ENCODE data around the gene PYHIN1. TPM values are rescaled to one million over a fixed set of nuclear protein-coding genes. Genes with fewer than 3 reads are reported as not detected.

Gene PYHIN1
- total and polyA plus RNA-seq, 2 of the 8 experiments (the other 6 are each of a cell fraction or from before 2014, with no cell fraction given) = not detected

DNA sequence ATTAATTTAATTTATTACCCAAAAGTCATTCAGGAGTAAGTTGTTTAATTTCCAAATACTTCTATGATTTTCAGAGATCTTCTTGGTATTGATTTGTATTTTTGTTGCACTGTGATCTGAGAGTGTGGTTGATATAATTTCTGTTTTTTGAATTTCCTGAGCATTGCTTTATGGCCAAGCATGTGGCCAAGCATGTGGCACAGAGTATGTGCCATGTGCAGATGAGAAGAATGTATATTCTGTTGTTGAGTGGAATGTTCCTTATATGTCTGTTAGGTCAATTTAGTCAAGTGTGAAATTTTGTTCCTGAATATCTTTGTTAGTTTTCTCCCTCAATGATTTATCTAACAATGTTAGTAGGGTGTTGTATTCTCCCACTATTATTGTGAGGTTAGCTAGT, 53.0 kb downstream of the PYHIN1 start:
- Histone ChIP-seq H3K4ac (replicated peaks; ENCODE audit: insufficient read length, low read depth, low read length) (no peak overlapping the region), H3K9me3 (ENCODE audit: insufficient read depth in 2 of 2, low read depth in 1 of 2, low read length in 1 of 2) (no peaks in the 10 kb centered on the region; a peak in 1 of 4 replicates), H3K9ac (replicated peaks in 1 of 4; ENCODE audit: extremely low read depth in 1 of 4, low read depth in 3 of 4, low read length in 3 of 4) (no peak overlapping the region), H3K79me1 (ENCODE audit: low read depth, low read length) (no peaks in the 10 kb centered on the region), H2AK5ac (ENCODE audit: low read depth, low read length) (no peak overlapping the region), H3K4me1 (replicated peaks in 1 of 4; ENCODE audit: control insufficient read depth in 3 of 4, insufficient read depth in 4 of 4, low read length in 3 of 4) (no peaks in the 10 kb centered on the region), H4K20me1 (replicated peaks in 1 of 2; ENCODE audit: control insufficient read depth in 1 of 2, insufficient read depth in 2 of 2, low read length in 2 of 2) (no peaks in the 10 kb centered on the region), H4K5ac (ENCODE audit: insufficient read length, low read depth, low read length) (no peak overlapping the region), H4K8ac (ENCODE audit: extremely low read depth, insufficient read depth, low read length) (no peak overlapping the region), H3K27me3 (replicated peaks in 1 of 4; ENCODE audit: control insufficient read depth in 3 of 4, extremely low read depth in 1 of 4, insufficient read depth in 3 of 4, low read length in 3 of 4) (no peaks in the 10 kb centered on the region), H2BK120ac (replicated peaks; ENCODE audit: low read depth, low read length) (no peak overlapping the region), H3K56ac (replicated peaks; ENCODE audit: insufficient read length, low read depth, low read length) (no peak overlapping the region), H4K91ac (replicated peaks; ENCODE audit: insufficient read length, low read length) (no peak overlapping the region), H2BK15ac (ENCODE audit: low read length) (no peak overlapping the region), H3K23me2 (ENCODE audit: low read depth, low read length) (no peaks in the 10 kb centered on the region), H3K23ac (ENCODE audit: insufficient read length) (no peak overlapping the region), H3K4me2 (ENCODE audit: insufficient read depth in 1 of 2, low read depth in 2 of 2, low read length in 2 of 2) (no peak overlapping the region), H2BK5ac (ENCODE audit: low read depth, low read length) (no peak overlapping the region), H2BK12ac (ENCODE audit: low read depth, low read length) (no peak overlapping the region), H3K14ac (ENCODE audit: insufficient read length) (no peak overlapping the region), H3K36me3 (ENCODE audit: control insufficient read depth in 2 of 4, insufficient read depth in 4 of 4, low read length in 3 of 4) (no peaks in the 10 kb centered on the region), H3K4me3 (ENCODE audit: extremely low read depth in 1 of 4, insufficient read depth in 2 of 4, low read depth in 3 of 4, low read length in 4 of 4) (no peak overlapping the region), H2BK20ac (ENCODE audit: low read length) (no peak overlapping the region), H3K18ac (ENCODE audit: extremely low read depth, low read length) (no peak overlapping the region), H3K79me2 (ENCODE audit: control insufficient read depth in 1 of 2, insufficient read depth in 2 of 2, low read length in 2 of 2) (no peaks in the 10 kb centered on the region), H2AFZ (ENCODE audit: low read length) (no peak overlapping the region), H3K27ac (ENCODE audit: low read depth, low read length) (no peak overlapping the region)
- DNase-seq (ENCODE audit: low read depth in 1 of 2, low spot score in 2 of 2) = no peak
- FAIRE-seq = no peak
- POLR2A ChIA-PET (ENCODE audit: partially characterized antibody) = no interaction called here
- CTCF ChIA-PET (ENCODE audit: partially characterized antibody) = no interaction called here
- TF ChIP-seq, protein P1, sequence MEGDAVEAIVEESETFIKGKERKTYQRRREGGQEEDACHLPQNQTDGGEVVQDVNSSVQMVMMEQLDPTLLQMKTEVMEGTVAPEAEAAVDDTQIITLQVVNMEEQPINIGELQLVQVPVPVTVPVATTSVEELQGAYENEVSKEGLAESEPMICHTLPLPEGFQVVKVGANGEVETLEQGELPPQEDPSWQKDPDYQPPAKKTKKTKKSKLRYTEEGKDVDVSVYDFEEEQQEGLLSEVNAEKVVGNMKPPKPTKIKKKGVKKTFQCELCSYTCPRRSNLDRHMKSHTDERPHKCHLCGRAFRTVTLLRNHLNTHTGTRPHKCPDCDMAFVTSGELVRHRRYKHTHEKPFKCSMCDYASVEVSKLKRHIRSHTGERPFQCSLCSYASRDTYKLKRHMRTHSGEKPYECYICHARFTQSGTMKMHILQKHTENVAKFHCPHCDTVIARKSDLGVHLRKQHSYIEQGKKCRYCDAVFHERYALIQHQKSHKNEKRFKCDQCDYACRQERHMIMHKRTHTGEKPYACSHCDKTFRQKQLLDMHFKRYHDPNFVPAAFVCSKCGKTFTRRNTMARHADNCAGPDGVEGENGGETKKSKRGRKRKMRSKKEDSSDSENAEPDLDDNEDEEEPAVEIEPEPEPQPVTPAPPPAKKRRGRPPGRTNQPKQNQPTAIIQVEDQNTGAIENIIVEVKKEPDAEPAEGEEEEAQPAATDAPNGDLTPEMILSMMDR (IDR thresholded peaks at IDR 0.05; ENCODE audit: control extremely low read depth in 1 of 3, insufficient read depth in 1 of 3, low read depth in 1 of 3, low read length in 3 of 3) = no peak
- TF ChIP-seq HDAC6 (IDR thresholded peaks at IDR 0.05; ENCODE audit: low read depth, low read length) (no peak), NANOG (IDR thresholded peaks at IDR 0.05; ENCODE audit: insufficient read depth, low read depth, low read length, poor library complexity, severe bottlenecking) (no peak), HDAC2 (IDR thresholded peaks at IDR 0.05; ENCODE audit: borderline replicate concordance in 1 of 2, low read depth in 2 of 2, low read length in 2 of 2) (no peak), SUZ12 (IDR thresholded peaks at IDR 0.05; ENCODE audit: low read length) (no peak), POU5F1 (IDR thresholded peaks at IDR 0.05; ENCODE audit: low read depth, low read length) (no peak), POLR2AphosphoS5 (IDR thresholded peaks at IDR 0.05; ENCODE audit: low read depth, low read length) (no peak), SIN3A (conservative IDR thresholded peaks at IDR 0.05 in 1 of 2, IDR thresholded peaks at IDR 0.05 in 1 of 2; ENCODE audit: low read depth in 1 of 2, low read length in 2 of 2) (no peak), BRCA1 (IDR thresholded peaks at IDR 0.05; ENCODE audit: low read depth, low read length) (no peak), RNF2 (IDR thresholded peaks at IDR 0.05; ENCODE audit: borderline replicate concordance, low read depth, low read length, missing control alignments, poor library complexity, severe bottlenecking) (no peak), FOSL1 (IDR thresholded peaks at IDR 0.05; ENCODE audit: insufficient read depth, low read depth, low read length) (no peak), YY1 (IDR thresholded peaks at IDR 0.05; ENCODE audit: low read depth, low read length) (no peak)

Measured in H1 (cell line).